Measurements from ENCODE around the gene ZDHHC14.

ZDHHC14 gene

GRCh38 chr6:157607317-157608109, 226.5 kb downstream of the ZDHHC14 start:
- DNase-seq = no peak

- no peak for DNase-seq
Measured at GRCh38 chr6:157608221-157609075, 227.5 kb downstream of the ZDHHC14 start.

GRCh38 chr6:157609117-157609516, 228.1 kb downstream of the ZDHHC14 start:
- no peak for DNase-seq

GRCh38 chr6:157609556-157609955, 228.6 kb downstream of the ZDHHC14 start:
- DNase-seq = no peak

- no peak for DNase-seq
Measured at GRCh38 chr6:157610451-157610999, 229.5 kb downstream of the ZDHHC14 start.

- DNase-seq = no peak
Measured at GRCh38 chr6:157611406-157611805, 230.4 kb downstream of the ZDHHC14 start.

- DNase-seq = no peak
Measured at GRCh38 chr6:157613011-157613522, 232.1 kb downstream of the ZDHHC14 start.

- DNase-seq = no peak
Measured at GRCh38 chr6:157614026-157614568, 233.1 kb downstream of the ZDHHC14 start.

GRCh38 chr6:157615420-157615769, 234.4 kb downstream of the ZDHHC14 start:
- no peak for DNase-seq

- no peak for DNase-seq
Measured at GRCh38 chr6:157615951-157616350, 235.0 kb downstream of the ZDHHC14 start.

- DNase-seq = no peak
Measured at GRCh38 chr6:157620944-157621343, 240.0 kb downstream of the ZDHHC14 start.

- DNase-seq = no peak
Measured at GRCh38 chr6:157621406-157621805, 240.4 kb downstream of the ZDHHC14 start.

GRCh38 chr6:157622427-157622826, 241.4 kb downstream of the ZDHHC14 start:
- DNase-seq = no peak

GRCh38 chr6:157625111-157625510, 244.1 kb downstream of the ZDHHC14 start:
- no peak for DNase-seq

- no peak for DNase-seq
Measured at GRCh38 chr6:157625764-157626163, 244.8 kb downstream of the ZDHHC14 start.

GRCh38 chr6:157627195-157627966, 246.4 kb downstream of the ZDHHC14 start:
- DNase-seq = no peak

- no peak for DNase-seq
Measured at GRCh38 chr6:157628463-157628862, 247.5 kb downstream of the ZDHHC14 start.

GRCh38 chr6:157629220-157629619, 248.2 kb downstream of the ZDHHC14 start:
- DNase-seq = no peak

- DNase-seq = no peak
Measured at GRCh38 chr6:157630463-157631080, 249.6 kb downstream of the ZDHHC14 start.

- DNase-seq = no peak
Measured at GRCh38 chr6:157631412-157631811, 250.4 kb downstream of the ZDHHC14 start.

- no peak for DNase-seq
Measured at GRCh38 chr6:157631838-157632614, 251.0 kb downstream of the ZDHHC14 start.
